ENCODE results near the gene MINK1. TPM values are rescaled to one million over a fixed set of nuclear protein-coding genes. Genes with fewer than 3 reads are reported as not detected.

The MINK1 gene
- total RNA-seq, 4 donors from 2014 or later, result 111 to 278 (median 223) TPM

GRCh38 chr17:4788807-4789700 lies 44.1 kb upstream of the MINK1 start, which contains the start of gene GLTPD2:
TSS of gene GLTPD2 (plus strand) at chr17:4788964. CDS start at chr17:4789012, 48 bp downstream.
- H3K27me3 ChIP-seq, result no peaks in the 10 kb centered on the region
- DNase-seq, result peak in 1 of 3 donors; percentile 61
- no peaks in the 10 kb centered on the region for H3K36me3 ChIP-seq
- no peaks in the 10 kb centered on the region for H3K9me3 ChIP-seq
- peak within 1 kb of the TSS; percentile 66 to 78 (median 72) for H3K4me3 ChIP-seq
- TF ChIP-seq, protein P1, sequence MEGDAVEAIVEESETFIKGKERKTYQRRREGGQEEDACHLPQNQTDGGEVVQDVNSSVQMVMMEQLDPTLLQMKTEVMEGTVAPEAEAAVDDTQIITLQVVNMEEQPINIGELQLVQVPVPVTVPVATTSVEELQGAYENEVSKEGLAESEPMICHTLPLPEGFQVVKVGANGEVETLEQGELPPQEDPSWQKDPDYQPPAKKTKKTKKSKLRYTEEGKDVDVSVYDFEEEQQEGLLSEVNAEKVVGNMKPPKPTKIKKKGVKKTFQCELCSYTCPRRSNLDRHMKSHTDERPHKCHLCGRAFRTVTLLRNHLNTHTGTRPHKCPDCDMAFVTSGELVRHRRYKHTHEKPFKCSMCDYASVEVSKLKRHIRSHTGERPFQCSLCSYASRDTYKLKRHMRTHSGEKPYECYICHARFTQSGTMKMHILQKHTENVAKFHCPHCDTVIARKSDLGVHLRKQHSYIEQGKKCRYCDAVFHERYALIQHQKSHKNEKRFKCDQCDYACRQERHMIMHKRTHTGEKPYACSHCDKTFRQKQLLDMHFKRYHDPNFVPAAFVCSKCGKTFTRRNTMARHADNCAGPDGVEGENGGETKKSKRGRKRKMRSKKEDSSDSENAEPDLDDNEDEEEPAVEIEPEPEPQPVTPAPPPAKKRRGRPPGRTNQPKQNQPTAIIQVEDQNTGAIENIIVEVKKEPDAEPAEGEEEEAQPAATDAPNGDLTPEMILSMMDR (IDR thresholded peaks at IDR 0.05), result no peak
- TF ChIP-seq POLR2A (IDR thresholded peaks at IDR 0.05), result peak in 1 of 2 donors; percentile 22
- H3K4me1 ChIP-seq, result peaks cover 0 to 40% (median 7%) of the 10 kb centered on the region in 4 donors
- peak within 1 kb of the TSS; percentile 88 to 98 (median 92) for H3K27ac ChIP-seq

- H3K4me3 ChIP-seq, result peak overlapping the region; percentile 66 to 78 (median 72)
- no peaks in the 10 kb centered on the region for H3K36me3 ChIP-seq
- peak overlapping the region; percentile 88 to 98 (median 92) for H3K27ac ChIP-seq
- H3K27me3 ChIP-seq, result no peaks in the 10 kb centered on the region
- DNase-seq, result no peak
- peaks cover 0 to 40% (median 7%) of the 10 kb centered on the region in 4 donors for H3K4me1 ChIP-seq
- no peak for TF ChIP-seq POLR2A (IDR thresholded peaks at IDR 0.05)
- TF ChIP-seq, protein P1 (IDR thresholded peaks at IDR 0.05), result no peak
- no peaks in the 10 kb centered on the region for H3K9me3 ChIP-seq
Measured at GRCh38 chr17:4789701-4789950, 43.5 kb upstream of the MINK1 start.

GRCh38 chr17:4789951-4790704 lies 43.0 kb upstream of the MINK1 start:
- Histone ChIP-seq H3K36me3 (no peaks in the 10 kb centered on the region), H3K4me3 (peak overlapping the region; percentile 66 to 78 (median 72)), H3K9me3 (no peaks in the 10 kb centered on the region), H3K27me3 (no peaks in the 10 kb centered on the region), H3K27ac (peak overlapping the region; percentile 88 to 98 (median 92)), H3K4me1 (peaks cover 0 to 39% (median 7%) of the 10 kb centered on the region in 4 donors)
- DNase-seq, result peak; percentile 80 to 94 (median 93)
- TF ChIP-seq, protein P1 (IDR thresholded peaks at IDR 0.05), result peak; percentile 61 to 99 (median 90)
- TF ChIP-seq POLR2A (IDR thresholded peaks at IDR 0.05), result peak; percentile 80 to 82

GRCh38 chr17:4790705-4791088 lies 42.4 kb upstream of the MINK1 start:
- DNase-seq, result no peak
- Histone ChIP-seq H3K4me3 (peak overlapping the region; percentile 66 to 78 (median 72)), H3K36me3 (no peaks in the 10 kb centered on the region), H3K9me3 (no peaks in the 10 kb centered on the region), H3K27me3 (no peaks in the 10 kb centered on the region), H3K4me1 (peaks cover 0 to 33% (median 7%) of the 10 kb centered on the region in 4 donors), H3K27ac (peak overlapping the region; percentile 88 to 98 (median 92))
- TF ChIP-seq, protein P1 (IDR thresholded peaks at IDR 0.05), result no peak
- no peak for TF ChIP-seq POLR2A (IDR thresholded peaks at IDR 0.05)

- Histone ChIP-seq H3K27ac (peak overlapping the region in 1 of 4 donors; percentile 73), H3K9me3 (no peaks in the 10 kb centered on the region), H3K27me3 (no peaks in the 10 kb centered on the region), H3K4me3 (peak overlapping the region in 2 of 4 donors; percentile 71 to 94), H3K4me1 (peaks cover 0 to 11% (median 3%) of the 10 kb centered on the region in 4 donors), H3K36me3 (peaks cover 0 to 17% (median 0%) of the 10 kb centered on the region in 3 donors)
- DNase-seq, result no peak
- TF ChIP-seq POLR2A (IDR thresholded peaks at IDR 0.05), result no peak
- TF ChIP-seq, protein P1 (IDR thresholded peaks at IDR 0.05), result no peak
Measured at GRCh38 chr17:4795168-4795567, 38.0 kb upstream of the MINK1 start.

Measured in Peyer's patch (tissue), 4 donors.